GM13977 (cell line): ENCODE measurements around the gene CCDC142.

Experiments
- DNase-seq: peaks from one replicate; pipeline ENCODE4 v3.0.0; 2012; ENCODE audit warnings: low spot score
- CTCF ChIP-seq: IDR thresholded peaks from 2 replicates; pipeline ENCODE4 v1.5.1; 2012; ENCODE audit warnings: mild to moderate bottlenecking, control low read depth; ENCODE audit not compliant: insufficient read depth; ENCODE audit errors: extremely low read depth, missing control alignments
- in situ Hi-C: fragments of 300-500 bp; cut with MboI; formaldehyde crosslinking; loops from one replicate; pipeline ENCODE4 v1.12.0; 2022; ENCODE audit warnings: low sequenced_read_pairs, low pct_unique_long_range_greater_than_20kb, mixed read lengths, inconsistent platforms; ENCODE audit not compliant: unreplicated experiment

Gene CCDC142

GRCh38 chr2:74507145-74507925, 24.5 kb upstream of the CCDC142 start, which contains the start of gene PCGF1:
Gene PCGF1, minus strand, starts transcription at chr2:74507695. Its CDS starts 27 bp downstream, at chr2:74507668.
- peak; percentile 97 for DNase-seq
- in situ Hi-C loops: no loop called here
- peak; percentile 68 for TF ChIP-seq CTCF

GRCh38 chr2:74505448-74506246, 22.8 kb upstream of the CCDC142 start:
- no peak for TF ChIP-seq CTCF
- in situ Hi-C loops: no loop called here
- DNase-seq: no peak

- DNase-seq: no peak
- in situ Hi-C loops: no loop called here
- TF ChIP-seq CTCF: no peak
Measured at GRCh38 chr2:74504591-74504990, 21.8 kb upstream of the CCDC142 start.

- in situ Hi-C loops: no loop called here
- DNase-seq: no peak
- TF ChIP-seq CTCF: no peak
Measured at GRCh38 chr2:74503506-74504475, 21.0 kb upstream of the CCDC142 start.

- in situ Hi-C loops: no loop called here
- DNase-seq: peak; percentile 86
- peak; percentile 54 for TF ChIP-seq CTCF
Measured at GRCh38 chr2:74502720-74503505, 20.1 kb upstream of the CCDC142 start.
